Measurements from ENCODE around the gene FGD5. TPM values are rescaled to one million over a fixed set of nuclear protein-coding genes. Genes with fewer than 3 reads are reported as not detected.

Gene FGD5
- total and polyA plus RNA-seq, 9 of the 15 experiments (the other 6 are each of a cell fraction or from before 2014, with no cell fraction given) = 0.18 TPM; not detected in 8

GRCh38 chr3:14839236-14839635 lies 20.5 kb downstream of the FGD5 start:
- ATAC-seq = no peak
- TF ChIP-seq BMI1 (IDR thresholded peaks at IDR 0.05; ENCODE audit: low read length) (no peak), CTCF (IDR thresholded peaks at IDR 0.05 in 2 of 3, conservative IDR thresholded peaks at IDR 0.05 in 1 of 3; ENCODE audit: insufficient read depth in 2 of 3, low read depth in 1 of 3, low read length in 3 of 3) (0 out of 6 replicates have a peak, but pooled peaks of 1 of the 3 experiments have one; percentile 12)
- no peak for FAIRE-seq
- WGBS (ENCODE audit: insufficient coverage, low coverage, missing lambda C conversion rate) = 35% methylated on average over 7 of the region's 7 CpGs
- Histone ChIP-seq H3K4me1 (replicated peaks in 1 of 2; ENCODE audit: control insufficient read depth in 2 of 2, insufficient read depth in 2 of 2, low read length in 2 of 2) (peaks cover 24 to 29% of the 10 kb centered on the region in 2 experiments; a peak in 4 of 5 replicates), H4K20me1 (replicated peaks; ENCODE audit: control insufficient read depth, insufficient read depth, low read length) (no peaks in the 10 kb centered on the region), H3K79me2 (ENCODE audit: control insufficient read depth, insufficient read depth, low read length) (no peaks in the 10 kb centered on the region), H3K36me3 (ENCODE audit: control insufficient read depth, insufficient read depth, low read length) (no peaks in the 10 kb centered on the region), H3K4me2 (ENCODE audit: insufficient read depth, low read length) (no peak overlapping the region), H3K9ac (ENCODE audit: insufficient read depth in 1 of 2, low read depth in 2 of 2, low read length in 2 of 2) (no peak overlapping the region), H3K9me3 (replicated peaks; ENCODE audit: control insufficient read depth, insufficient read depth, low read depth, low read length) (no peaks in the 10 kb centered on the region), H3K9me1 (ENCODE audit: control insufficient read depth, insufficient read depth, low read length) (no peaks in the 10 kb centered on the region), H2AFZ (ENCODE audit: low read depth, low read length) (peak overlapping the region; percentile 29), H3K27ac (ENCODE audit: extremely low read depth, low read depth, low read length) (no peak overlapping the region), H3K27me3 (ENCODE audit: control insufficient read depth in 2 of 2, insufficient read depth in 2 of 2, low read length in 2 of 2) (peaks cover 10 to 12% of the 10 kb centered on the region in 2 experiments), H3K4me3 (no peak overlapping the region)
- ChIA-PET POLR2A (interaction anchor here (0.6 to 0.9 kb wide), 3 partner anchors 11 to 889 kb away, joined by 3 to 4 read pairs (median 3); no protein-coding TSS in a partner anchor), CTCF (ENCODE audit: low intra/inter-chr PET ratio) (no interaction called here)
- intact Hi-C loops (cut with micrococcal nuclease) = no loop called here
- BruUV-seq (replicated peaks) = no TSS peak
- in situ Hi-C loops (cut with MboI) = no loop called here
- no peak for DNase-seq (ENCODE audit: extremely low read depth in 1 of 4, low spot score in 3 of 4)

GRCh38 chr3:14841836-14842235 lies 23.1 kb downstream of the FGD5 start:
- FAIRE-seq (no peak), ATAC-seq (peak; percentile 28), DNase-seq (ENCODE audit: extremely low read depth in 1 of 4, low spot score in 3 of 4) (no peak)
- no peaks in the 10 kb centered on the region for H3K9me1 ChIP-seq (ENCODE audit: control insufficient read depth, insufficient read depth, low read length)
- intact Hi-C loops (cut with micrococcal nuclease) = no loop called here
- 0 out of 4 replicates have a peak overlapping the region, but pooled peaks of 1 of the 2 experiments have one; percentile 46 for H3K9ac ChIP-seq (ENCODE audit: insufficient read depth in 1 of 2, low read depth in 2 of 2, low read length in 2 of 2)
- peaks cover 21 to 27% of the 10 kb centered on the region in 2 experiments for H3K27me3 ChIP-seq (ENCODE audit: control insufficient read depth in 2 of 2, insufficient read depth in 2 of 2, low read length in 2 of 2)
- H3K79me2 ChIP-seq (ENCODE audit: control insufficient read depth, insufficient read depth, low read length) = no peaks in the 10 kb centered on the region
- ChIA-PET CTCF (ENCODE audit: low intra/inter-chr PET ratio) (no interaction called here), POLR2A (interaction anchor here (0.7 to 1.5 kb wide), 2 partner anchors 9 to 10 kb away, joined by 3 to 4 read pairs; no protein-coding TSS in a partner anchor)
- H2AFZ ChIP-seq (ENCODE audit: low read depth, low read length) = peak overlapping the region; percentile 21; the same call in 1 of the 2 replicates
- BruUV-seq (replicated peaks) = no TSS peak
- no peaks in the 10 kb centered on the region for H4K20me1 ChIP-seq (replicated peaks; ENCODE audit: control insufficient read depth, insufficient read depth, low read length)
- no peaks in the 10 kb centered on the region for H3K9me3 ChIP-seq (replicated peaks; ENCODE audit: control insufficient read depth, insufficient read depth, low read depth, low read length)
- H3K4me2 ChIP-seq (ENCODE audit: insufficient read depth, low read length) = no peak overlapping the region; the same call in 1 of the 2 replicates
- H3K4me3 ChIP-seq = no peak overlapping the region
- H3K36me3 ChIP-seq (ENCODE audit: control insufficient read depth, insufficient read depth, low read length) = no peaks in the 10 kb centered on the region
- H3K4me1 ChIP-seq (replicated peaks in 1 of 2; ENCODE audit: control insufficient read depth in 2 of 2, insufficient read depth in 2 of 2, low read length in 2 of 2) = peaks cover 7 to 9% of the 10 kb centered on the region in 2 experiments; a peak in 3 of 5 replicates
- in situ Hi-C loops (cut with MboI) = no loop called here
- no peak overlapping the region for H3K27ac ChIP-seq (ENCODE audit: extremely low read depth, low read depth, low read length)
- WGBS (ENCODE audit: insufficient coverage, low coverage, missing lambda C conversion rate) = 11% methylated on average over 9 of the region's 9 CpGs
- TF ChIP-seq HNRNPL (IDR thresholded peaks at IDR 0.05; ENCODE audit: low read depth, low read length) = no peak
- TF ChIP-seq DMBX1 (CRISPR knock-in tag; IDR thresholded peaks at IDR 0.05; ENCODE audit: borderline replicate concordance) = no peak
- no peak for TF ChIP-seq ZKSCAN8 (CRISPR knock-in tag; IDR thresholded peaks at IDR 0.05)
- TF ChIP-seq PHF20 (IDR thresholded peaks at IDR 0.05; ENCODE audit: partially characterized antibody) = no peak
- no peak for TF ChIP-seq BCOR (IDR thresholded peaks at IDR 0.05)
- no peak for TF ChIP-seq TCF3 (CRISPR knock-in tag; IDR thresholded peaks at IDR 0.05)
- TF ChIP-seq SMAD1 (IDR thresholded peaks at IDR 0.05; ENCODE audit: low read depth, low read length, partially characterized antibody) = no peak
- no peak for TF ChIP-seq GATA2 (CRISPR knock-in tag; IDR thresholded peaks at IDR 0.05)
- TF ChIP-seq MAFG (tag; conservative IDR thresholded peaks at IDR 0.05) = no peak
- no peak for TF ChIP-seq ZNF584 (CRISPR knock-in tag; IDR thresholded peaks at IDR 0.05; ENCODE audit: low read depth)
- TF ChIP-seq ZNF23 (CRISPR knock-in tag; IDR thresholded peaks at IDR 0.05) = no peak
- no peak for TF ChIP-seq ZC3H8 (IDR thresholded peaks at IDR 0.05)

All from K562 (cell line).